Eye (tissue), 1 donor: Measurements from ENCODE around the gene MGAT4B.
A peak's percentile ranks its signal among the peaks of the same experiment; 100 is the strongest.

Experiments used
- DNase-seq: peaks from one replicate; pipeline ENCODE4 v3.0.0-alpha.2; 2015

Gene MGAT4B

GRCh38 chr5:179805529-179806249, 977 bp downstream of the MGAT4B start:
- DNase-seq: peak; percentile 65

- no peak for DNase-seq
These were observed 1.6 kb downstream of the MGAT4B start for GRCh38 chr5:179805070-179805528.

DNA sequence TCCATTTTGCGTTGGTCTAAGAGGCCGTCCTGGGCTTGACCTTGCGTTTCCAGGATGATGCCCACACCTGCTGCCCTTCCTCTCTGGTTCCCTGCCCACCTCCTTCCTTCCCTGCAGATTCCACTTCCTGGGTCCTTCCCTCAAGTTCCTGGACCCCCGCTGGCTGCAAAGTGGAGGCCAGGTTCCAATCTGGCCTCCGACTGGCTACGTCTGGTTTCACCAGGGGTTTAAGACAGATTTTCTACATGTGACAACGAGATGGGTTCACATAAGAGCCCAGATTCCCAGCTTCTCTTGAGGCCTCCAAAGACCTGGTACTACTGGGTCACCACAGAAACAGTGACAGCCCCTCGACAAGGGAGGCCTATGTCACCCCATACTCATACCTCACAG, 2.1 kb downstream of the MGAT4B start:
- no peak for DNase-seq

- no peak for DNase-seq
These were observed 2.8 kb downstream of the MGAT4B start for GRCh38 chr5:179803651-179804554.

- DNase-seq: peak; percentile 41
These were observed 3.6 kb downstream of the MGAT4B start for GRCh38 chr5:179802950-179803562.

- no peak for DNase-seq
These were observed 4.3 kb downstream of the MGAT4B start for GRCh38 chr5:179802207-179802883.

DNA sequence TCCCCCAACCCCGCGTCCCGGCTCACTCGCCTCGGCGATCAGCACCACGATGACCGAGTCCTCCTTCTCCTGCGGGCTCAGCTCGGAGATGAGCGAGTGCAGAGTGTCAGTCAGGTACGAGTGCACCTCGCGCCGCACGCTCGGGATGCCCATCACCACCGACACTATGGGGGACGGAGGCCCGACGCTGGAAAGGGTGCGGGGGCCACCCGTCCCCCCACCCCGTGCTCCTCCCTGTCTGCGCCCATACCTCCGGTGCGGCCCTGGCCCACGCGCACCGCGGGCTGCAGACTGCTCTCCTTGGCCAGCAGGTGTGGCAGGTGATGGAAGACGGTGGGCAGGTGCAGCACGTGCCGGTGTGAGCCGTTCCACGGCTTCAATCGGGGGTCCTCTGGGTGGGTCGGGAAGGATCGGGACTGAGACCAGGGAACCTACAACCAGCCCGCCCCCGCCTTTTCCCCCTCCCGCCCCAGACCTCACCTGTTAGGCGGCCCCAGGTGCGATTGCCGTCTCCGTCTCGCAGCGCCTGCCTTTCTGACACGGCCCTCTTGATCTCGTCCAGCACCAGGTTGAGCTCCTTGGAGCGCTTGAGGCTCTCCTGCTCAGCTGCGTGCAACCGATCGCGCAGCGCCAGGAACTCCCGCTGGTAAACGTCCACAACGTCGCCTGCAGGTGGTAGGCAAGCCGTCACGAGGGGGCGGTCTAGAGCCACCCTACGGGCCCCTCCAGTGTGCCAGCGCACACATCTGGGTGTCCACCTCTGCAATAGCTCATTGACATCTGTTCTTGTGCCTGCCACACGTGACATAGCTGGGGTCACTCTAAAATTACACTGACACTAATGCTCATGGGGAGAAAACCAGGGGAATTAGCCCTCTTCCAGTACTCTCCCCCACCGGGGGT, 5.1 kb downstream of the MGAT4B start:
- DNase-seq: peak; percentile 82

- DNase-seq: no peak
These were observed 5.9 kb downstream of the MGAT4B start for GRCh38 chr5:179800696-179801201.

DNA sequence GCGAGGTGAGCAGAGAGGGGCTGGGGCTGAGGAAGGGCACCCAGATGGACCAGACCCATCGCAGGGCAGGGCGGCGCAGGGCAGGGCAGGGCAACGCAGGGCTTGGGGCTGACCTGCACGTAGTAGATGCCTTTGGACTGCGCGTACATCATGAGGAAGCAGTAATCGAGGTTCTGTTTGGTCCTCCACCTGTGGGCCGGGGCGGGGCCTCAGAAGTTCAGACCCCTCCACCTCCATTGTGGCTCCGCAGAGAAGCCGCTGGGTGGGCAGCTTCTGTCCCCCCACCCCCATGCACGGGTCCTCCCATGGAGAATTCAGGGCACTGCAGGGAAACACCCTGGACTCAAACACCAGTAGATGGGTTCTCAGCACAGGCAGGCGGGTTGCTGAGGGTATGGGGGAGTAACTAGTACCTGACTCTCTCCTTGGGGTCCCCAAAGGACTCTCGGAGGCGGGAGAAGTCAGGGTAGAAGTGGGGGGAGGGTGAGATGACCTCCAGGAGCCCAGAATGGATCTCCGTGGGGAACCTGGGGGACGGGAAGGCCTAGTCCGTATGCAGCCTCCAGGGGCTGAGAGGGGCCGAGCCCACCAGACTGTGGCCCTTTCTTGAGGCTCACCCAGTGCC, 6.5 kb downstream of the MGAT4B start:
- no peak for DNase-seq

DNA sequence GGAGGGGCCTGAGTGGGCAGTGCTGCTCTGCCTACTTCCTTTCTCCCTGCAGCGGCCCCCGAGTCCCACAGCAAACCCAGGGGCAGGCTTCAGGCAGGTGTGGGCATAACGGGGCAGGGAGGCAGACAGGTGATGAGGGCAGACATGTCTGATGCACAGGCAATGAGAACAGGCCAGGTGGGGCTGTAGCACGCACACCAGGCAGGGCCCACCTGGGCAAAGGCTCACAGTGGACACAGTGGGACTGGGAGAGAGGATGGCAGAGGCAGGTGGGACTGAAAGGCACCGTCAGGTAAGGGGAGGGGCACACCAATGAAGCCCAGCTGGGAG, 7.1 kb downstream of the MGAT4B start:
- DNase-seq: no peak

DNA sequence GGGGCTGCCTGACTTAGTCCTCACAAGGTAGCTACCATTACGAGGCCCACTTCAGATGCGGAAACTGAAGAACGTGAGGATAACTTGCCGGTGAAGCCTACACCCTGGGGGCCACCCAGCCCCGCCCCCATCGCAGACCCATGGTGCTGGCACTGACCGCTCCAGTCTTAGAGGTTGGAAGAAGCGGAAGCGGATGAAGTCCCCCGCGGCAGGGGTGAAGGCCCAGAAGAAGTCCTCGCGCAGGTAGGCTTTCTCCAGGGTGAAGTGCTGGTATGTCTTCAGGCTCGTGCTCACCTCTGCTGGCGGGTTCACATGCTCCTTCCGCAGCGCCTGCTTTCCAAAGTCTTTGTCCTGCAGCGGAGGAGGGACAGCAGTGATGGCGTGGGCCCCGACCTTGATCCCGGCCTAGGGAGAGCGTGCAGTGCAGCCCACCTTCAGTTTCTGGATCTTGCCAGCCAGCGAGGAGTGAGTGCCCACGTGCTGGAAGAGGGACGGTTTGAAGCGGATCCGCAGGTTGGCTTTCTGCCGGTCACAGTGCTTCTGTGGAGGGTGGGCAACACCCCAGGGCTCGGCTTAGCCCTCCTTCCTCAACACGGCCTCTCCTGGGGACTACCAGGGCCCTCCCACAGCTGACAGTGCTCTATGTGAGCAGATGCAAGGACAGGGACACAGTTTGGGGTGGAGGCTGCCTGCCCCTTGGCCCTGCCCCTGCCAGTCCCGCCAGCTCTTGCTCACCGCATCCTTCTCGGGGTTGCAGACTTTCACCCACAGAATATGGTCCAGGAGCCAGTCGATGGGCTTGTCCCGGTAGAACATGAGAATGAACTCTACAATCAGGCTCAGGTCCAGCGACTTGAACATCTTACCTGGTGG, 7.7 kb downstream of the MGAT4B start:
- DNase-seq: no peak

GRCh38 chr5:179798144-179798770, 8.4 kb downstream of the MGAT4B start:
- no peak for DNase-seq

DNA sequence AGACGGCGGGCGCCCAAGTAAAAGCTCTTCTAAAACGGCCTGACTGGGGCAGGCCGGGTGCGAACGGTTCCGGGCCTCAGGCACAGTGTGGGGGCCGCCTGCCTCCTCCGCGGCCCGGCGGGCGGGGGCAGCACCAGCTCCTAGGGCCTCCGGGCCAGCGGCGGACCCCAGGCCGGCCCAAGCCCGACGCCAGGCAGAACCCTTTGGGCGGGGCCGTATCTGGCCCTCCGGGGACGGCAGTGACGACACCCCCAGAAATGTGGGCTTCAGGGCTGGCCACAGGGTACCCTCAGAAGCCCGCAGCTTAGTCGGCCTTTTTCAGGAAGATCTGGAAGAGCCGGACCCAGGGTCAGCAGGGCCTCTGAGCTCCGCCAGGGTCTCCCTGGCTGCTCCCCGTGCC, 8.9 kb downstream of the MGAT4B start:
- DNase-seq: no peak

- DNase-seq: no peak
These were observed 9.6 kb downstream of the MGAT4B start for GRCh38 chr5:179796877-179797608.

GRCh38 chr5:179795863-179796833, 10.5 kb downstream of the MGAT4B start:
- DNase-seq: peak; percentile 89

DNA sequence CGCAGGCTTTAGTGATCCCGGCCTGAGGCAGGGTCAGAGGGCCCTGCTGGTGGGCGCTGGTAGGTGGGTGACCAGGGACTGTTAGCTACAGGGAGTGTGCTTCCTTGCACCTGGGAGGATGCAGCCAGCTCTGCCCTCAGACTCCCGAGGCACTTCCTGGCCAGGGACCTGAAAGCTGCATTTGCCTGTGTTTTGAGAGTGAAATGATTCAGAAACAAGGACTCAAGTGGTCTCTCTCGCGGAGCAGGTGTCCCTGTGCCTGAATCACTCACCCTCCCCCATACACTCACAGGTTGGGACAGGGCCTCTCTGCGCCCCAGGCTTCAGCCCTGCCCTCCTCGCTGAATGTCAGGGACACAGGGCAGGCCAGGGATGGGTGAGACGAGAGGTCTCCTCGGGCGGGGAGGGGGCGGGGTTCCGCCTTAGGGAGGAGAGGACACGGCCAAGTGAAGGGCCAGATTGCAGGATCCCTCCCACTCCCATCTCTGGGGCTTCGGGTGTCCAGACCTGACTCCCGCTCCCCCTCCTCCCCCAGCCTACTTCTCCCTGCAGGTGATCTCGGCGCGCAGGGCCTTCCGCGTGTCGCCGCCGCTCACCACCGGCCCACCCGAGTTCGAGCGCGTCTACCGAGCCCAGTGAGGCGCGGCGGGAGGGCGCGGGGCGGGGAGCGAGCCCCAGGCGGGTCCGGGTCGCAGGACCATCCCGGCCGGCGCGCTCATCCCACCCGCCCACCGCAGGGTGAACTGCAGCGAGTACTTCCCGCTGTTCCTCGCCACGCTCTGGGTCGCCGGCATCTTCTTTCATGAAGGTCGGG, 11.4 kb downstream of the MGAT4B start:
- peak; percentile 69 for DNase-seq

GRCh38 chr5:179794575-179794974, 12.1 kb downstream of the MGAT4B start:
- no peak for DNase-seq
